Dermis microvascular lymphatic vessel endothelial cell (primary cell): Measurements from ENCODE around the gene CDYL2. TPM values are rescaled to one million over a fixed set of nuclear protein-coding genes. Genes with fewer than 3 reads are reported as not detected.

Source experiments
- DNase-seq, 2 donors: peaks; one replicate each; pipeline versions ENCODE4 v3.0.0 to v3.0.0-alpha.2; 2010; ENCODE audit warnings: low read depth in 2 of 2
- total RNA-seq: library from RNA; depleted of rRNA; stranded (reverse); fragments of >200 nt; gene quantifications from 2 replicates; pipeline ENCODE4 v1.2.1, GENCODE V29; 2014

CDYL2 gene
- total RNA-seq, 1 donor from 2014 or later, result 19.8 TPM

- DNase-seq, result no peak
These were observed 96.7 kb downstream of the CDYL2 start for GRCh38 chr16:80707686-80708085.

GRCh38 chr16:80705596-80705995, 98.8 kb downstream of the CDYL2 start:
- DNase-seq, result no peak

- DNase-seq, result no peak
These were observed 99.5 kb downstream of the CDYL2 start for GRCh38 chr16:80704751-80705505.

GRCh38 chr16:80703131-80704071, 101.0 kb downstream of the CDYL2 start:
- no peak for DNase-seq

GRCh38 chr16:80702696-80703095, 101.7 kb downstream of the CDYL2 start:
- no peak for DNase-seq

- DNase-seq, result no peak
These were observed 103.8 kb downstream of the CDYL2 start for GRCh38 chr16:80700558-80700957.

GRCh38 chr16:80695020-80695419, 109.4 kb downstream of the CDYL2 start:
- DNase-seq, result no peak

GRCh38 chr16:80693553-80693952, 110.8 kb downstream of the CDYL2 start:
- DNase-seq, result no peak

GRCh38 chr16:80692270-80692669, 112.1 kb downstream of the CDYL2 start:
- no peak for DNase-seq

- no peak for DNase-seq
These were observed 113.2 kb downstream of the CDYL2 start for GRCh38 chr16:80691111-80691741.

- DNase-seq, result peak in 1 of 2 donors; percentile 16
These were observed 114.9 kb downstream of the CDYL2 start for GRCh38 chr16:80689487-80689886.

- DNase-seq, result no peak
These were observed 116.8 kb downstream of the CDYL2 start for GRCh38 chr16:80687606-80688005.

- no peak for DNase-seq
These were observed 119.5 kb downstream of the CDYL2 start for GRCh38 chr16:80684906-80685305.

- no peak for DNase-seq
These were observed 120.1 kb downstream of the CDYL2 start for GRCh38 chr16:80684136-80684765.

GRCh38 chr16:80683646-80684045, 120.8 kb downstream of the CDYL2 start:
- DNase-seq, result no peak

GRCh38 chr16:80682421-80683070, 121.9 kb downstream of the CDYL2 start:
- peak in 1 of 2 donors; percentile 54 for DNase-seq

- no peak for DNase-seq
These were observed 123.0 kb downstream of the CDYL2 start for GRCh38 chr16:80681436-80681835.

- DNase-seq, result no peak
These were observed 123.6 kb downstream of the CDYL2 start for GRCh38 chr16:80680839-80681238.

GRCh38 chr16:80680046-80680445, 124.4 kb downstream of the CDYL2 start:
- no peak for DNase-seq

GRCh38 chr16:80674884-80675283, 129.5 kb downstream of the CDYL2 start:
- DNase-seq, result no peak

GRCh38 chr16:80672379-80672778, 132.0 kb downstream of the CDYL2 start:
- DNase-seq, result no peak
